H1 (cell line): ENCODE data around the gene AFAP1L2. TPM values are rescaled to one million over a fixed set of nuclear protein-coding genes. Genes with fewer than 3 reads are reported as not detected.

ENCODE experiments used
- RBBP5 ChIP-seq: IDR thresholded peaks from 2 replicates; pipeline ENCODE4 v1.7.1; 2012; ENCODE audit warnings: low read depth, mild to moderate bottlenecking, inconsistent platforms, low read length, moderate library complexity, borderline replicate concordance
- RXRA ChIP-seq: IDR thresholded peaks from 2 replicates; pipeline ENCODE4 v1.6.1; 2011; ENCODE audit warnings: low read depth, mild to moderate bottlenecking, low read length, moderate library complexity; ENCODE audit not compliant: insufficient read depth
- polyA plus RNA-seq, 7 experiments: library from polyadenylated mRNA; depleted of rRNA in 3 of 7; stranded (reverse) in 5 of 7; unstranded in 2 of 7; fragments of >200 nt in 5 of 7; fragments of 200-250 nt in 2 of 7; gene quantifications; 1 replicate in 5 of 7; 2 replicates in 1 of 7; 4 replicates in 1 of 7; pipeline versions ENCODE4 v1.2.1 to v1.2.3, GENCODE V29; 2011 to 2013; ENCODE audit warnings: missing spikeins in 2 of 7, mixed read lengths in 2 of 7
- total RNA-seq: library from RNA; stranded (reverse); fragmentation: NEBNext Ultra II Directional; extraction: Animal tissue kit (Norgen Biotek cat#: 25700); gene quantifications from 2 replicates; pipeline ENCODE4 v1.2.1, GENCODE V29; 2021

The AFAP1L2 gene
- total and polyA plus RNA-seq, 2 of the 8 experiments (the other 6 are each of a cell fraction or from before 2014, with no cell fraction given): 3.9 to 6.4 TPM

GRCh38 chr10:114373631-114374030 lies 30.7 kb downstream of the AFAP1L2 start (continued):
- no peak for TF ChIP-seq RXRA
- TF ChIP-seq RBBP5: no peak
